22Rv1 (cell line): ENCODE measurements around the gene GALNT18.

Experiments
- CTCF ChIP-seq: fragments of 450-650 bp; IDR thresholded peaks from 2 replicates; pipeline ENCODE4 v1.5.1; 2017; ENCODE audit warnings: mild to moderate bottlenecking
- ZFX ChIP-seq: fragments of 450-650 bp; IDR thresholded peaks from 2 replicates; pipeline ENCODE4 v1.6.1; 2017; ENCODE audit warnings: antibody characterized with exemption, borderline replicate concordance

- no peak for TF ChIP-seq CTCF
- no peak for TF ChIP-seq ZFX
These were observed 14.9 kb upstream of the GALNT18 start for GRCh38 chr11:11636671-11637070.
